ENCODE results near the gene BRWD1. TPM values are rescaled to one million over a fixed set of nuclear protein-coding genes. Genes with fewer than 3 reads are reported as not detected.

BRWD1 gene
- total and polyA plus RNA-seq, 2 of the 8 experiments (the other 6 are each of a cell fraction or from before 2014, with no cell fraction given), result 9.3 to 45.2 TPM

- no peak overlapping the region for H4K8ac ChIP-seq (ENCODE audit: extremely low read depth, insufficient read depth, low read length)
- H3K14ac ChIP-seq (ENCODE audit: insufficient read length), result no peak overlapping the region
- H3K56ac ChIP-seq (replicated peaks; ENCODE audit: insufficient read length, low read depth, low read length), result no peak overlapping the region
- H4K91ac ChIP-seq (replicated peaks; ENCODE audit: insufficient read length, low read length), result no peak overlapping the region
- no peak for FAIRE-seq
- H3K79me1 ChIP-seq (ENCODE audit: low read depth, low read length), result no peaks in the 10 kb centered on the region; the same call in 1 of the 2 replicates
- no peak overlapping the region for H2BK20ac ChIP-seq (ENCODE audit: low read length)
- no peak overlapping the region for H3K23ac ChIP-seq (ENCODE audit: insufficient read length)
- no peak overlapping the region for H3K18ac ChIP-seq (ENCODE audit: extremely low read depth, low read length)
- H3K79me2 ChIP-seq (ENCODE audit: control insufficient read depth in 1 of 2, insufficient read depth in 2 of 2, low read length in 2 of 2), result peaks cover 0 to 9% of the 10 kb centered on the region in 2 experiments; a peak in 3 of 4 replicates
- H3K4me1 ChIP-seq (replicated peaks in 1 of 4; ENCODE audit: control insufficient read depth in 3 of 4, insufficient read depth in 4 of 4, low read length in 3 of 4), result peaks cover 0 to 3% (median 0%) of the 10 kb centered on the region in 4 experiments; a peak in 1 of 7 replicates
- no peak overlapping the region for H2BK5ac ChIP-seq (ENCODE audit: low read depth, low read length)
- H3K4me3 ChIP-seq (ENCODE audit: extremely low read depth in 1 of 4, insufficient read depth in 2 of 4, low read depth in 3 of 4, low read length in 4 of 4), result no peak overlapping the region
- ChIA-PET CTCF (ENCODE audit: partially characterized antibody) (no interaction called here), POLR2A (ENCODE audit: partially characterized antibody) (interaction anchor here (0.8 to 6.6 kb wide), 13 partner anchors 7 to 105 kb away, joined by 3 to 80 read pairs (median 5); partner anchors contain the start of genes BRWD1, HMGN1 and LCA5L)
- H2BK15ac ChIP-seq (ENCODE audit: low read length), result no peak overlapping the region
- no peak for DNase-seq (ENCODE audit: low read depth in 1 of 2, low spot score in 2 of 2)
- 94% methylated on average over 6 of the region's 6 CpGs; no CpG with 5 or more reads in 1 of the 2 experiments for WGBS, 2 experiments (ENCODE audit: extremely low coverage in 1 of 2, insufficient coverage in 1 of 2, insufficient read length in 1 of 2, insufficient replicate concordance in 2 of 2, low coverage in 1 of 2, low lambda C conversion rate in 2 of 2, missing lambda C conversion rate in 1 of 2)
- H3K4ac ChIP-seq (replicated peaks; ENCODE audit: insufficient read length, low read depth, low read length), result no peak overlapping the region
- H3K36me3 ChIP-seq (ENCODE audit: control insufficient read depth in 2 of 4, insufficient read depth in 4 of 4, low read length in 3 of 4), result peaks cover 14 to 46% (median 31%) of the 10 kb centered on the region in 4 experiments
- H2AFZ ChIP-seq (ENCODE audit: low read length), result no peak overlapping the region
- no peak overlapping the region for H2BK12ac ChIP-seq (ENCODE audit: low read depth, low read length)
- H3K27ac ChIP-seq (ENCODE audit: low read depth, low read length), result no peak overlapping the region
- no peak overlapping the region for H2BK120ac ChIP-seq (replicated peaks; ENCODE audit: low read depth, low read length)
- peaks cover under 1 to 6% of the 10 kb centered on the region in 2 experiments for H4K20me1 ChIP-seq (replicated peaks in 1 of 2; ENCODE audit: control insufficient read depth in 1 of 2, insufficient read depth in 2 of 2, low read length in 2 of 2)
- TF ChIP-seq MAFK (IDR thresholded peaks at IDR 0.05; ENCODE audit: low read depth, low read length), result no peak
- TF ChIP-seq SIX5 (IDR thresholded peaks at IDR 0.05; ENCODE audit: low read depth, low read length), result no peak
- TF ChIP-seq POU5F1 (IDR thresholded peaks at IDR 0.05; ENCODE audit: low read depth, low read length), result no peak
- no peak for TF ChIP-seq GABPA (IDR thresholded peaks at IDR 0.05; ENCODE audit: borderline replicate concordance, insufficient read depth, low read length)
- H3K9ac ChIP-seq (replicated peaks in 1 of 4; ENCODE audit: extremely low read depth in 1 of 4, low read depth in 3 of 4, low read length in 3 of 4), result no peak overlapping the region
- no peaks in the 10 kb centered on the region for H3K27me3 ChIP-seq (replicated peaks in 1 of 4; ENCODE audit: control insufficient read depth in 3 of 4, extremely low read depth in 1 of 4, insufficient read depth in 3 of 4, low read length in 3 of 4)
- no peak overlapping the region for H3K4me2 ChIP-seq (ENCODE audit: insufficient read depth in 1 of 2, low read depth in 2 of 2, low read length in 2 of 2)
- no peak overlapping the region for H2AK5ac ChIP-seq (ENCODE audit: low read depth, low read length)
- H4K5ac ChIP-seq (ENCODE audit: insufficient read length, low read depth, low read length), result no peak overlapping the region
- no peaks in the 10 kb centered on the region for H3K23me2 ChIP-seq (ENCODE audit: low read depth, low read length)
- H3K9me3 ChIP-seq (ENCODE audit: insufficient read depth in 2 of 2, low read depth in 1 of 2, low read length in 1 of 2), result no peaks in the 10 kb centered on the region
These were observed 27.3 kb upstream of the BRWD1 start for GRCh38 chr21:39340687-39341086.

Measured in H1 (cell line).